Measurements from ENCODE around the gene CEACAM21.

- no peak for TF ChIP-seq CTCF (IDR thresholded peaks at IDR 0.05)
- no peak for TF ChIP-seq POLR2A (IDR thresholded peaks at IDR 0.05)
- no peak for TF ChIP-seq EP300 (IDR thresholded peaks at IDR 0.05)
Observed at GRCh38 chr19:41620171-41620570, 44.2 kb downstream of the CEACAM21 start.

Data from gastroesophageal sphincter (tissue), 3 donors.